Measurements from ENCODE around the gene GADD45GIP1. TPM values are rescaled to one million over a fixed set of nuclear protein-coding genes. Genes with fewer than 3 reads are reported as not detected.

Gene GADD45GIP1
- polyA plus RNA-seq, 1 of the 3 experiments (the other 2 are of a cell fraction) = 91.8 TPM

GRCh38 chr19:12907166-12907565 lies 49.9 kb downstream of the GADD45GIP1 start:
- no peak for DNase-seq
- CTCF ChIA-PET = interaction anchor here (0.6 to 1.5 kb wide), 2 partner anchors 24 to 821 kb away, joined by 3 read pairs; no protein-coding TSS in a partner anchor
- peaks cover 0 to 4% of the 10 kb centered on the region in 2 experiments; a peak in 2 of 4 replicates for H3K4me1 ChIP-seq (ENCODE audit: control insufficient read depth in 1 of 2, insufficient read depth in 2 of 2, low read depth in 1 of 2, low read length in 1 of 2)
- H3F3A ChIP-seq (replicated peaks; ENCODE audit: insufficient read depth) = no peaks in the 10 kb centered on the region
- H3K27me3 ChIP-seq (ENCODE audit: insufficient read depth) = no peaks in the 10 kb centered on the region
- no peaks in the 10 kb centered on the region for H4K20me1 ChIP-seq (ENCODE audit: insufficient read depth)
- no peak overlapping the region for H3K9ac ChIP-seq
- no peak overlapping the region for H3K4me3 ChIP-seq (ENCODE audit: low read depth in 2 of 2, low read length in 1 of 2)
- no peaks in the 10 kb centered on the region for H3K79me2 ChIP-seq (ENCODE audit: insufficient read depth)
- TF ChIP-seq PBX3 (IDR thresholded peaks at IDR 0.05) (no peak), ZBTB33 (IDR thresholded peaks at IDR 0.05; ENCODE audit: borderline replicate concordance, low read depth) (no peak)
- WGBS (ENCODE audit: low lambda C conversion rate) = 93% methylated on average over 9 of the region's 9 CpGs
- no peak overlapping the region for H3K4me2 ChIP-seq
- no peaks in the 10 kb centered on the region for H3K36me3 ChIP-seq (replicated peaks in 1 of 2; ENCODE audit: control insufficient read depth in 1 of 2, insufficient read depth in 2 of 2, low read length in 1 of 2)
- no peak overlapping the region for H3K27ac ChIP-seq (ENCODE audit: low read depth in 2 of 2, low read length in 1 of 2)
- no peaks in the 10 kb centered on the region for H3K9me3 ChIP-seq
- POLR2A ChIA-PET = interaction anchor here (0.9 to 1.2 kb wide), 2 partner anchors 12 to 19 kb away, joined by 3 to 5 read pairs; partner anchors contain the start of gene SYCE2
- H2AFZ ChIP-seq (ENCODE audit: low read depth) = no peak overlapping the region
- H3K9me2 ChIP-seq = no peaks in the 10 kb centered on the region

Small RNAs within 50 kb of the gene (small RNA-seq; reads per million reads assigned to genes)
- gene MIR5695 = 0 to 2.6 (median 0.59) reads per million in 7 experiments
- gene MIR6515 = 0 to 2.6 (median 0.23) reads per million in 7 experiments

Other genes with a start within 250 kb of the GADD45GIP1 start
- gene TNPO2, start 233.3 kb downstream of the GADD45GIP1 start, polyA plus RNA-seq (2012; rRNA removed) = 82.4 and 112 TPM in 2 replicates
- gene TRIR, start 222.5 kb downstream of the GADD45GIP1 start, polyA plus RNA-seq (2012; rRNA removed) = 294 and 466 TPM in 2 replicates
- 250 and 264 TPM in 2 replicates for gene GET3, start 219.7 kb downstream of the GADD45GIP1 start, polyA plus RNA-seq (2012; rRNA removed)
- not detected in 2 replicates for gene BEST2, start 205.4 kb downstream of the GADD45GIP1 start, polyA plus RNA-seq (2012; rRNA removed)
- 23.9 and 33.0 TPM in 2 replicates for gene HOOK2, start 181.7 kb downstream of the GADD45GIP1 start, polyA plus RNA-seq (2012; rRNA removed)
- gene JUNB, start 165.7 kb downstream of the GADD45GIP1 start, polyA plus RNA-seq (2012; rRNA removed) = 165 and 224 TPM in 2 replicates
- gene PRDX2, start 155.4 kb downstream of the GADD45GIP1 start, polyA plus RNA-seq (2012; rRNA removed) = 215 and 341 TPM in 2 replicates
- not detected in 2 replicates for gene THSD8, start 155.2 kb downstream of the GADD45GIP1 start, polyA plus RNA-seq (2012; rRNA removed)
- gene RNASEH2A, start 150.6 kb downstream of the GADD45GIP1 start, polyA plus RNA-seq (2012; rRNA removed) = 35.2 and 48.1 TPM in 2 replicates
- gene RTBDN, start 122.6 kb downstream of the GADD45GIP1 start, polyA plus RNA-seq (2012; rRNA removed) = 0.47 and 0.72 TPM in 2 replicates
- 4.3 and 9.7 TPM in 2 replicates for gene MAST1, start 118.7 kb downstream of the GADD45GIP1 start, polyA plus RNA-seq (2012; rRNA removed)
- 29.8 and 40.7 TPM in 2 replicates for gene DNASE2, start 75.8 kb downstream of the GADD45GIP1 start, polyA plus RNA-seq (2012; rRNA removed)
- not detected in 2 replicates for gene KLF1, start 70.0 kb downstream of the GADD45GIP1 start, polyA plus RNA-seq (2012; rRNA removed)
- gene GCDH, start 66.1 kb downstream of the GADD45GIP1 start, polyA plus RNA-seq (2012; rRNA removed) = 29.4 and 36.6 TPM in 2 replicates
- gene SYCE2, start 37.9 kb downstream of the GADD45GIP1 start, polyA plus RNA-seq (2012; rRNA removed) = 0.44 and 1.1 TPM in 2 replicates
- gene FARSA, start 23.5 kb downstream of the GADD45GIP1 start, polyA plus RNA-seq (2012; rRNA removed) = 56.8 and 170 TPM in 2 replicates
- gene CALR, start 18.6 kb downstream of the GADD45GIP1 start, polyA plus RNA-seq (2012; rRNA removed) = 1,316 and 1,334 TPM in 2 replicates
- 60.4 and 116 TPM in 2 replicates for gene RAD23A, start 11.4 kb downstream of the GADD45GIP1 start, polyA plus RNA-seq (2012; rRNA removed)
- gene DAND5, start 12.4 kb upstream of the GADD45GIP1 start, polyA plus RNA-seq (2012; rRNA removed) = 1.0 and 1.6 TPM in 2 replicates
- 5.1 and 14.8 TPM in 2 replicates for gene NFIX, start 38.3 kb upstream of the GADD45GIP1 start, polyA plus RNA-seq (2012; rRNA removed)
- gene LYL1, start 145.6 kb upstream of the GADD45GIP1 start, polyA plus RNA-seq (2012; rRNA removed) = 1.1 and 2.2 TPM in 2 replicates
- 60.9 and 64.9 TPM in 2 replicates for gene TRMT1, start 159.5 kb upstream of the GADD45GIP1 start, polyA plus RNA-seq (2012; rRNA removed)
- 72.8 and 127 TPM in 2 replicates for gene NACC1, start 161.0 kb upstream of the GADD45GIP1 start, polyA plus RNA-seq (2012; rRNA removed)
- 143 and 163 TPM in 2 replicates for gene STX10, start 193.2 kb upstream of the GADD45GIP1 start, polyA plus RNA-seq (2012; rRNA removed)
- 55.7 and 115 TPM in 2 replicates for gene IER2, start 193.2 kb upstream of the GADD45GIP1 start, polyA plus RNA-seq (2012; rRNA removed)